Left ventricle myocardium inferior (tissue), 1 donor: ENCODE measurements around the gene PARP6. TPM values are rescaled to one million over a fixed set of nuclear protein-coding genes. Genes with fewer than 3 reads are reported as not detected.

ENCODE experiments used
- DNase-seq: peaks from one replicate; pipeline ENCODE4 v3.0.0-alpha.2; 2020
- H3K27ac ChIP-seq: fragments of 200-600 bp; replicated peaks from 2 replicates; pipeline ENCODE4 v1.8.0; 2021
- H3K27me3 ChIP-seq: fragments of 200-600 bp; 2 replicates; pipeline ENCODE4 v1.8.0; 2021; ENCODE audit warnings: low read depth
- H3K36me3 ChIP-seq: fragments of 200-600 bp; 2 replicates; pipeline ENCODE4 v1.8.0; 2021
- H3K4me1 ChIP-seq: fragments of 200-600 bp; 2 replicates; pipeline ENCODE4 v1.8.0; 2021
- H3K4me3 ChIP-seq: fragments of 200-600 bp; 2 replicates; pipeline ENCODE4 v1.8.0; 2021; ENCODE audit warnings: mild to moderate bottlenecking, moderate library complexity
- H3K9me3 ChIP-seq: fragments of 200-600 bp; replicated peaks from 2 replicates; pipeline ENCODE4 v1.8.0; 2021
- intact Hi-C: fragments of 100-400 bp; cut with micrococcal nuclease; formaldehyde crosslinking; loops from one replicate; pipeline ENCODE4 v1.11.0; 2022
- total RNA-seq: library from RNA; stranded (reverse); fragmentation: NEBNext Ultra II Directional; extraction: Animal tissue kit (Norgen Biotek cat#: 25700); gene quantifications from one replicate; pipeline ENCODE4 v1.2.1, GENCODE V29; 2021
- TF ChIP-seq, protein P1 (sequence below): fragments of 200-600 bp; IDR thresholded peaks from 2 replicates; pipeline ENCODE4 v1.8.0; 2021; ENCODE audit warnings: antibody characterized with exemption, mild to moderate bottlenecking, borderline replicate concordance
- donor health status: DM: no; HTN: yes; CAD: no; lungs with severe emphysema.

Gene PARP6
- total RNA-seq, 1 donor from 2014 or later: 43.6 TPM

DNA sequence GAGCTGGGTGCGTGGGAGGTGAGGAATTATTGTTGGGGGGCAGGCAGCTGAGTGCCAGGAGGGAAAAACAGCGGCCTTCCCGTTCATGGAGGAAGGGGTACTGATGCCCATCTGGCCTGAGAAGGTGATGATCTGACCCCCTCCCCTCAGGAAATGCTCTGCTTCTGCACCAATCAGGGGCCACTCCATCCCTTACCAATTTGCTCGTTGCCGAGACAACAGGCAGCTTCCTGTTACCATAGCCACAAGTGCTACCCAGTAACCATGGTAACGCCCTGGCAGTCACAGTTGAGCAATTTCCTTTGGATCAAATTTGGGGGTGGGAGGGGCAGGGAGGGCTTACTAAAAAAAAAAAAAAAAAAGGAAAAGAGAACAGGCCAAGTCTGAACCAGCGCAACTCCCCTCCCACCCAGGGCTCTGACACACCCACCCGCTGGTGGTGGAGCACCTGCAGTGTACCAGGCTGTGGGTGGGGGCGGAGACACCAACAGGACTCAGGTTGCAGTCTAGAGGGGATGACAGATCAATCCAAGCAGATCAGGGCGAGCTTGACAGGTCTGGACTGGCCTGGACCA, 33.9 kb upstream of the PARP6 start:
- Histone ChIP-seq H3K27ac (no peak overlapping the region), H3K9me3 (no peaks in the 10 kb centered on the region), H3K27me3 (no peaks in the 10 kb centered on the region), H3K36me3 (peaks cover 4% of the 10 kb centered on the region), H3K4me3 (no peak overlapping the region), H3K4me1 (no peaks in the 10 kb centered on the region)
- no peak for DNase-seq
- TF ChIP-seq, protein P1, sequence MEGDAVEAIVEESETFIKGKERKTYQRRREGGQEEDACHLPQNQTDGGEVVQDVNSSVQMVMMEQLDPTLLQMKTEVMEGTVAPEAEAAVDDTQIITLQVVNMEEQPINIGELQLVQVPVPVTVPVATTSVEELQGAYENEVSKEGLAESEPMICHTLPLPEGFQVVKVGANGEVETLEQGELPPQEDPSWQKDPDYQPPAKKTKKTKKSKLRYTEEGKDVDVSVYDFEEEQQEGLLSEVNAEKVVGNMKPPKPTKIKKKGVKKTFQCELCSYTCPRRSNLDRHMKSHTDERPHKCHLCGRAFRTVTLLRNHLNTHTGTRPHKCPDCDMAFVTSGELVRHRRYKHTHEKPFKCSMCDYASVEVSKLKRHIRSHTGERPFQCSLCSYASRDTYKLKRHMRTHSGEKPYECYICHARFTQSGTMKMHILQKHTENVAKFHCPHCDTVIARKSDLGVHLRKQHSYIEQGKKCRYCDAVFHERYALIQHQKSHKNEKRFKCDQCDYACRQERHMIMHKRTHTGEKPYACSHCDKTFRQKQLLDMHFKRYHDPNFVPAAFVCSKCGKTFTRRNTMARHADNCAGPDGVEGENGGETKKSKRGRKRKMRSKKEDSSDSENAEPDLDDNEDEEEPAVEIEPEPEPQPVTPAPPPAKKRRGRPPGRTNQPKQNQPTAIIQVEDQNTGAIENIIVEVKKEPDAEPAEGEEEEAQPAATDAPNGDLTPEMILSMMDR: no peak
- intact Hi-C loops: no loop called here

DNA sequence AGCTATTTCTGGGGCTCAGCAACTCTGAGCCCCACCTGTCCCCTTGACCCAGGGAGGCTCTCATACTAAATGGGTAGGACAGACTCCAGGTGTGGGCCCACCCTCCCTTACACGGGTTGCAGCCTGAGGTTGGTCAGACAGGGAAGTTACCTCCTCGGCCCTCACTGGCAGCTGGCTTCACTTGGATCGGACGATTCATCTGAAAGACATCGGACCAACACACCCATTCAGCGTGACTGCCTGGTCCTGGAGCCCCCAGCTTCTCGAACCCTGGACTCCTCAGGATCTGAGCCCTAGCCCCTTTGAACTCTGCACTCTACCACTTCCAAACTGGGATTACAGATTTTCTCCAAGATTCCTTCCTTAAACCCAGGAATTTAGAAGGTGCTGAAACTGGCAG, 32.2 kb upstream of the PARP6 start:
- Histone ChIP-seq H3K9me3 (no peaks in the 10 kb centered on the region), H3K27me3 (no peaks in the 10 kb centered on the region), H3K4me3 (no peak overlapping the region), H3K36me3 (peaks cover 4% of the 10 kb centered on the region), H3K4me1 (no peaks in the 10 kb centered on the region), H3K27ac (no peak overlapping the region)
- DNase-seq: no peak
- TF ChIP-seq, protein P1: no peak
- intact Hi-C loops: no loop called here

DNA sequence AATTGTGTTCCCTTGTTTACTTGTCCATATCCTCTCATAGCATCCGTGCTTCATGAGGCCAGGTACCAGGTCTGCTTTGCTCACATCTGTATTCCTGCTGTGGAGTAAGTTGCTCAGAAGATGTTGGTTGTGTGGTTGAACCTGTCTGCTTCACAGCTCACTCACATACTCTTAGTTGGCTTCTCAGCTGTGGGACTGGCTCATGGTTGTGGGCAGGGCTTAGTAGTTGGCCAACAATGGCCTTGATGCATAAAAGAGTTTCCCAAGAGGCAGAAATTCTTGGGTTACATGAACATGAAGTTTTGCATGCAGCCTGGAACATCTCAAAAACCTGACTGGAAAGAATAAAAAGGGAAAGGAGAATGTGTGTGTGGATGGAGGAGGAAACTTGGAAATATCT, 30.6 kb upstream of the PARP6 start:
- H3K27me3 ChIP-seq: no peaks in the 10 kb centered on the region
- no peaks in the 10 kb centered on the region for H3K4me1 ChIP-seq
- H3K27ac ChIP-seq: no peak overlapping the region
- intact Hi-C loops: no loop called here
- H3K4me3 ChIP-seq: no peak overlapping the region
- peaks cover 4% of the 10 kb centered on the region for H3K36me3 ChIP-seq
- TF ChIP-seq, protein P1: no peak
- DNase-seq: no peak
- H3K9me3 ChIP-seq: no peaks in the 10 kb centered on the region

DNA sequence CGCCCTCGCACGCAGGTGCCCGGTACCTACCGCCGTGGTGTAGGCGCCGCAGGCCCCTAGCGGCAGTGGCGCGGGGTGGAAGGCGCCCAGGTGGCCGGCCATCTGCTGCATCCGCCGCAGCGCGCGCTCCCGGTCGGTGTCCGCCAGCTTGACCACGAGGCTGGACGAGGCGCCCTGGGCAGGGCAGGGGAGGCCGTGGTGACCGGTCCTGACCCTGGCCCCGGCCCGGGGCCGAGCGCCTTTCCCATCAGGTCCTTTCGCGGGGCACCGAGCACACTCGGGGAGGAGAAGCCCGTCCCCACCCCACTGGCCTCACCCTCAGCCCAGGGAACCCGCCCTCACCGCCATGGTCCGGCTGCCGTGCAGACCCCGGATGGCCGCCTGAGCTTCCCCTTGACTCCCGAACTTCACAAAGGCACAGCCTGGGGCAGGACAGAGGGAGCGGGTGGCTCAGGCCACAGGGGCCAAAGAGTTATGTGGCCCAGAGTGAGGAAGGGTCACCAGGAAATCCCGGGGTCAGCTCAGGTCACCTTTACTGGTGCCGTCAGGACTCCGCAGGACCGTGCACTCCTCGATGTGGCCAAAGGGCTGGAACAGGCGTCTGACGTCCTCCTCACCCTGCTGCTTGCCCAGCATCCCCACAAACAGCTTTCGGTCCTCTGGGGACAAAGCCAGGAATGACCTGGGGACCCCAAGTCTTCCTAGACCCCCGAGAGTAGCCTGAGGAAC, 17.4 kb upstream of the PARP6 start:
- intact Hi-C loops: no loop called here
- H3K9me3 ChIP-seq: no peaks in the 10 kb centered on the region
- no peak for DNase-seq
- H3K4me1 ChIP-seq: no peaks in the 10 kb centered on the region
- TF ChIP-seq, protein P1: no peak
- H3K36me3 ChIP-seq: no peaks in the 10 kb centered on the region
- H3K4me3 ChIP-seq: no peak overlapping the region
- no peak overlapping the region for H3K27ac ChIP-seq
- H3K27me3 ChIP-seq: no peaks in the 10 kb centered on the region

DNA sequence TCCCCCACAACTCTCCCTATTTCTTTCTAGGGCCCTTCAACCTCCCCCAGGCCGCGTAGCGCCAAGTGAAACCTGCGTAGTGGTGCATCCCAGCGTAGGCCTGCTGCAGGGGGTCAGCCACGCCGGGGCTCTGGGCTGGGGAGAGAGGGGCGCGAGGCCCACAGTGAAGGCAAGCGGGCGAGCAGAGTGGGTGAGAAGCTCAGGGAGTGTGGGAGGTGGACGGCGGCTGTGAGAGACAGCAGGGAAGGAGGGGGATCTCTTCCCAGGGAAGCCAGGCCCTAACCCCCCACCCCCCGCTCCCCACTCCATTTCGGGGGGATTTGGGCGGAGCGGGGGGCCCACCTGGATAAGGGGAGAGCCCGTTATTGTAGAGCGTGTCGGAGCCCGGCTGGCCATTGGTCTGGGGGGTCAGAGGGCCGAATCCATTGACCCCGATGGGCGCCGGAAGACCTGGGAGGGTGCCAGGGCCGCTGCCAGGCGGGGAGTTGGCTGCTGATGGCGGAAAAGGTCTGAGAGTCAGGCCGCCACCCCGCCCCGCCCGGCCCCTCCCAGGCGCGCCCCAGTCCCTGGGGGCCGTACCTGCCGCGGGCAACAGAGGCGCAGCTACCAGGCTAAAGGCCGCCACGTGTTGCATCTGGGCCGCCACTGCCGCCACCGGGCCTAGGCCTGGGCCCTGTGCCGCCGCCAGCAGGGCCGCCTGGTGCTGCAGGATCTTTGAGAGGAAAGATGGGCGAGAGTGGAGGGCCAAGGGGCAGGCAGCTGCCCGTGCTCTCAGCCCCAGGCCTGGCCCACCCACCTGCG, 16.6 kb upstream of the PARP6 start:
- H3K9me3 ChIP-seq: no peaks in the 10 kb centered on the region
- H3K27me3 ChIP-seq: no peaks in the 10 kb centered on the region
- H3K4me1 ChIP-seq: no peaks in the 10 kb centered on the region
- H3K36me3 ChIP-seq: no peaks in the 10 kb centered on the region
- no peak overlapping the region for H3K4me3 ChIP-seq
- TF ChIP-seq, protein P1: no peak
- H3K27ac ChIP-seq: no peak overlapping the region
- no peak for DNase-seq
- intact Hi-C loops: no loop called here
